Prostate gland (tissue), 2 donors: ENCODE results near the gene SPHK2.

Source experiments
- POLR2A ChIP-seq: fragments of 450-650 bp; IDR thresholded peaks from one replicate; pipeline ENCODE4 v1.6.1; 2016; ENCODE audit warnings: antibody characterized with exemption, mild to moderate bottlenecking
- TF ChIP-seq, protein P1 (sequence below), 4 experiments: fragments of 200-600 bp in 2 of 4; fragments of 450-650 bp in 2 of 4; sonication (generic) in 2 of 4; IDR thresholded peaks; 1 replicate in 3 of 4; 2 replicates in 1 of 4; pipeline ENCODE4 v1.5.1; 2016 to 2019; ENCODE audit warnings: antibody characterized with exemption in 4 of 4, mild to moderate bottlenecking in 2 of 4, moderate library complexity in 2 of 4

DNA sequence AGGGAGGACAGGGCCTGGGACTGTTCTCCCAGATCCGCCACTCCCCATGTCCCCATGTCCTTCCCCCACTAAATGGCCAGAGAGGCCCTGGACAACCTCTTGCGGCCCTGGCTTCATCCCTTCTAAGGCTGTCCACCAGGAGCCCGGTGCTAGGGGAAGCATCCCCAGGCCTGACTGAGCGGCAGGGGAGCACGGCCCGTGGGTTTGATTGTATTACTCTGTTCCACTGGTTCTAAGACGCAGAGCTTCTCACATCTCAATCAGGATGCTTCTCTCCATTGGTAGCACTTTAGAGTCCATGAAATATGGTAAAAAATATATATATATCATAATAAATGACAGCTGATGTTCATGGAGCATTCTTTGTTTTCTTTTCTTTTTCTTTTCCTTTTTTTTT lies 11.9 kb upstream of the SPHK2 start:
- TF ChIP-seq, protein P1, sequence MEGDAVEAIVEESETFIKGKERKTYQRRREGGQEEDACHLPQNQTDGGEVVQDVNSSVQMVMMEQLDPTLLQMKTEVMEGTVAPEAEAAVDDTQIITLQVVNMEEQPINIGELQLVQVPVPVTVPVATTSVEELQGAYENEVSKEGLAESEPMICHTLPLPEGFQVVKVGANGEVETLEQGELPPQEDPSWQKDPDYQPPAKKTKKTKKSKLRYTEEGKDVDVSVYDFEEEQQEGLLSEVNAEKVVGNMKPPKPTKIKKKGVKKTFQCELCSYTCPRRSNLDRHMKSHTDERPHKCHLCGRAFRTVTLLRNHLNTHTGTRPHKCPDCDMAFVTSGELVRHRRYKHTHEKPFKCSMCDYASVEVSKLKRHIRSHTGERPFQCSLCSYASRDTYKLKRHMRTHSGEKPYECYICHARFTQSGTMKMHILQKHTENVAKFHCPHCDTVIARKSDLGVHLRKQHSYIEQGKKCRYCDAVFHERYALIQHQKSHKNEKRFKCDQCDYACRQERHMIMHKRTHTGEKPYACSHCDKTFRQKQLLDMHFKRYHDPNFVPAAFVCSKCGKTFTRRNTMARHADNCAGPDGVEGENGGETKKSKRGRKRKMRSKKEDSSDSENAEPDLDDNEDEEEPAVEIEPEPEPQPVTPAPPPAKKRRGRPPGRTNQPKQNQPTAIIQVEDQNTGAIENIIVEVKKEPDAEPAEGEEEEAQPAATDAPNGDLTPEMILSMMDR (IDR thresholded peaks at IDR 0.05), result no peak
- TF ChIP-seq POLR2A, result no peak
